NCI-H446 treated with DMSO at 0.1 percent for 48 hours (cell line): ENCODE measurements around the gene OLIG2.

Experiments
- DNase-seq: peaks from one replicate; lab custom pipeline; 2025; lab: John Stamatoyannopoulos, UW

Gene OLIG2

DNA sequence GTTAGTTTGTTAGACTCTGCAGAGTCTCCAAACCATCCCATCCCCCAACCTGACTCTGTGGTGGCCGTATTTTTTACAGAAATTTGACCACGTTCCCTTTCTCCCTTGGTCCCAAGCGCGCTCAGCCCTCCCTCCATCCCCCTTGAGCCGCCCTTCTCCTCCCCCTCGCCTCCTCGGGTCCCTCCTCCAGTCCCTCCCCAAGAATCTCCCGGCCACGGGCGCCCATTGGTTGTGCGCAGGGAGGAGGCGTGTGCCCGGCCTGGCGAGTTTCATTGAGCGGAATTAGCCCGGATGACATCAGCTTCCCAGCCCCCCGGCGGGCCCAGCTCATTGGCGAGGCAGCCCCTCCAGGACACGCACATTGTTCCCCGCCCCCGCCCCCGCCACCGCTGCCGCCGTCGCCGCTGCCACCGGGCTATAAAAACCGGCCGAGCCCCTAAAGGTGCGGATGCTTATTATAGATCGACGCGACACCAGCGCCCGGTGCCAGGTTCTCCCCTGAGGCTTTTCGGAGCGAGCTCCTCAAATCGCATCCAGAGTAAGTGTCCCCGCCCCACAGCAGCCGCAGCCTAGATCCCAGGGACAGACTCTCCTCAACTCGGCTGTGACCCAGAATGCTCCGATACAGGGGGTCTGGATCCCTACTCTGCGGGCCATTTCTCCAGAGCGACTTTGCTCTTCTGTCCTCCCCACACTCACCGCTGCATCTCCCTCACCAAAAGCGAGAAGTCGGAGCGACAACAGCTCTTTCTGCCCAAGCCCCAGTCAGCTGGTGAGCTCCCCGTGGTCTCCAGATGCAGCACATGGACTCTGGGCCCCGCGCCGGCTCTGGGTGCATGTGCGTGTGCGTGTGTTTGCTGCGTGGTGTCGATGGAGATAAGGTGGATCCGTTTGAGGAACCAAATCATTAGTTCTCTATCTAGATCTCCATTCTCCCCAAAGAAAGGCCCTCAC lies at the start of gene OLIG2:
Gene OLIG2 (plus strand): TSS at position 447 of the 954 bp plus-strand sequence. CDS start 928 bp downstream, outside the sequence.
- no peak for DNase-seq

DNA sequence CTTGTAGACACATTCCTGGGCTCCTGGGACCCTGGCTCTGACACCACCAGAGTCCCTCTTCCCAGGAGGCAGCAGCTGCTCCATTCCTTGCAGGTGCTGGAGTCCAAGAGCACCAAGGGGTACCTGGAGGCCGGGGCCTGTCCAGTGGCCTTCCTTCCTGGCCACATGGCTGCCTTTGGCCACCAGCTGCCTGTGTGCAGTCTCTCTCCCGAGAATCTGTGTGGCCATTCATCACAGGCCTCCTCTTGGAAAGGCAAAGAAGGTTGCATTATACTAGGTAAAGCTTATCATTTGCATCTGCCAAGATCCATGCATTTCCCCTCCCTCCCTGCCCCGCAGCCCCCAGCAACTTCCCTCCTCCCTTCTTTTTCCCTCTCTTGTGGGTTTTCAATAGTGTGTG lies 48.9 kb upstream of the OLIG2 start:
- DNase-seq, result no peak

DNA sequence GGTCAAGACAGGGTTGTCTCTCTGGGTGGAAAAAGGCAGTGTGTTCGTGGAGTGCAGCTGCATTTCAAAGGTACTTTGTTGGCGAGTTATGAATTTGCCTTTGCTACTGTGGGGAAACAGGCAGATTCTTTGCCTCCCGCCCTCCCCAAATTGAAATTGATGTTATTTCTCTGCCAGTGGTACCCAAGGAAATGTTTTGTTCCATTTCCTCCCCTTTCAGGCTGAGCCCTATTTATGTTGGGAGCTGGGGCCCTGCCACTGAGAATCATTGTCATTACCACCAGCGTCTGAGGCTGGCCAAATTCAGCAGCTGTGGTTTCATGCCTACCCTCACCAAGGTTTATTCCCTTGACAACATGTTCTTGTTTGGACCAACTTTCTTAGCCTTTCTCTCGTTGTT lies 48.5 kb upstream of the OLIG2 start:
- no peak for DNase-seq

DNA sequence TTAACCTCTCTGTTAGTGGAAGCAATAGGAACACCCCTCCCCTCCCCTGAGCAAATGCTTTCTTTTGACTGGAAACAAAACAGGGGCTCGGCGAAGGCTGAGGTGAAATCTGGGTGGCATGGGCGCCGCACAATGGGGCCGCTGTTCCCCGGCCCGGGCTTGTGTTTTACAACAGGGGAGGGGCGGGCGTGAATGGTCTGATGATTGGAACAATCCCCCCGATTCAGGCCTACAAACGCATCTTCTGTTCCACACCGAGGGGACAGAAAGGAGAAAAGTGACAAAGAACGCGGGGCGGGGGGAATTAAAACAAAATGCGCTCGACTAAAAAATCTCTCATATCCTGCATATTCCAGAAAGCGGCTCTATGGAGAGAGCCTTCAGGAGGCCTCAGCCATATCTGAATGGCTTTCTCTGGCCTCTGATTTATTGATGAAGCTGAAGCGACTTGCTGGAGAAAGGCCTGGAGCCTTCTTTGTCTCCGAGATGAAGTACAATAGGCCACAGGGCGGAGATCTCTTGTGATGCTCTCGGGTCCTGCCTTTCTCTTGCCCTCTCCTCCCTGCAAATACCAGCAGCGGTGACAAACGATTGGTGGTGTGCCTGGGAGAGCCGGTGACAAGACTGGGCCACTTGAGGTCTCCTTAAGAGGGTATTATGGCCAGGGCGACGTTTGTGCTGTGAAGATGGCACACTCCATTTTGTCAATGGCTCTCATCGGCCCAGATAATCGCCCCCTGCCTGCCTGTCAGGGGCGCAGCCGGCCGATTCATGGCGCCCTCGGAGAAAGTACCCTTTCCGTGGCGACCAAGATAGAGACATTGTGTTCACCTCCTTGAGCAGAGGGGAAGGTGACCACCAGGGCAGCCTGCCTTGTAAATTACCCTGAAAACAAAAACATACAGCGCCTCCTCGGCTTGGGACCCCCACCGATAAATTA lies 47.1 kb upstream of the OLIG2 start:
- DNase-seq, result no peak

DNA sequence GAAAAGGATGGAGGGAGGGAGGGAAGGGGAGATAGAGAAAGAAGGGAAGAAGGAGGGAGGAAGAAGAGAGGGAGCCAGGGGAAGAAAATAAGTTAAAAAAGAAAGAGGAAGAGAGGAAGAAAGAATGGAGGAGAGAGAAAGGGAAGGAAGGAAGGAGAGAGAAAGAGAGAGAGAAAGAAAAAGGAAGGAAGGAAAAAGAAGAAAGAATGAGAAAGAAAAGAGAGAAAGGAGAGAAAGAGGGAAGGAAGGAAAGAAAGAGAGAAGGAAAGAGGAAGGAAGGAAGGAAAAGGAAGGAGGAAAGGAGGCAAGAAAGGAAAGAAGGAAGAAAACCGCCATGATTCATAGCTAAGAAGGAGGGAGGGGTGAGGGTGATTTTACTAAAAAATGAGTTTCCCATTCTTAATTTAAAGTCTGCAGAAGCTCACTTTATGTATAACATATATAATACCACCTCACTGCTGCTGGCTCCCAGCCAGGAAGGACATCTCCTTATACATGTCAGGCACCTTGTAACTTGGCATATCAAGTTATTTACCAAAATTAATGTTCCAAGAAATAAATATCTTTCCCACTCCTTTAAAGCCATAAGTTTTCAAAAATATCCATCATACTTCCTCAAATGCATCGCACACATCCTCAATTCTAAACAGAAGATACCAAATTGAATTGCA lies 46.0 kb upstream of the OLIG2 start:
- no peak for DNase-seq

DNA sequence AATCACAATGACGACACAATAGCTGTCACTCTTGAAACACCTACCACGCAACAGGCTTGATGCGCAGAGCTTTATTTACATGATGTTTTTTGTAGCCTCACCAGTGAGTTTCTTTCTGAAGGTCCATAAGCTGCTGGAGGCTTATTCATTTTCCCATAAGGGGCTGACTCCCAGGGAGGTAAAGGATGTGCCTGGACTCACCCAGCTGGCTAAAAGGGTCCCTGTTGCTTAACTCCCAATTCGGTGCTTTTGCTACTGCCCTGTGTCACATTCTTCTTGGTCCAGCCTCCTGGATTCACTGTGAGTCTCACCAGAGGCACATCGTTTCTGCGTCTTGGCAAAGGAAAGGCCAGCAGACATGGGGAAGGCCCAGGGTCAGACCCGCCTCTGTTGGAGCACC lies 44.6 kb upstream of the OLIG2 start:
- DNase-seq, result no peak

DNA sequence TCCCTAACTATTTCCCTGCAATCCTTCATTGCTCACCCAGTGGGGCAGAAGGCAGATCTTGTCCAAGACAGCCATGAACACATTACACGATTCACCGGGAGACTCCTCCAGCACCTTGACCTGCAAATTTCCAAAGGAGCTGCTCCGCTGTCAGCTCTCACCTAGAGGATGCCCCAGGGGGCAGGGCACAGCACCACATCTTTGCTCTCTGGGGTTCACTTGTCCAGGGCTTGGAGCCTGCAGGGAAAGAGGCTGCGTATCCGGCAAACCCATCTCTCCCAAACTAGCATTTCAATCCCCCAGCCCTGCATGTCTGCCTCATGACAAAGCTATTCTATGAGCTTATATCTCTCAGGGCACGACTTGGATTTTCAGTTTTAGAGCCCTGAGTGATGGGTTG lies 35.1 kb upstream of the OLIG2 start:
- DNase-seq, result no peak

DNA sequence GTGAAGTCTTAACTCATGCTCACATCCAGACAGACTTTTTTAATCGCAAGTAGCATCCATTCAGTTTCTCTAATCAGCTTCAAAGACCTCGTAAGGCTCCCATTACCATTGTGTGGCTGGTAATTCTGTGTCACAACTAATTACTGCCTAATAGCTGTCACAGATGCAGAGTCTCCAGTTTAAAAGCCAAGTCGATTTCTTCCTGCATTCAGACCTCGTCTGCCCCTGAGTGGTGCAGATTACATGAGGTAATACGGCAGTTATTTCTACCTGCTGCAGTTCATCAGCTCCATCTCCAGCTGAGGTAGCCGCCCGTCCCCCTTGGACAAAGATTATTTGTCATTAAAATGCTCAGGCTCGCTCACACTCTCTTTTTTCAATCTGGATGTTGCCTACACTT lies 34.4 kb upstream of the OLIG2 start:
- no peak for DNase-seq

DNA sequence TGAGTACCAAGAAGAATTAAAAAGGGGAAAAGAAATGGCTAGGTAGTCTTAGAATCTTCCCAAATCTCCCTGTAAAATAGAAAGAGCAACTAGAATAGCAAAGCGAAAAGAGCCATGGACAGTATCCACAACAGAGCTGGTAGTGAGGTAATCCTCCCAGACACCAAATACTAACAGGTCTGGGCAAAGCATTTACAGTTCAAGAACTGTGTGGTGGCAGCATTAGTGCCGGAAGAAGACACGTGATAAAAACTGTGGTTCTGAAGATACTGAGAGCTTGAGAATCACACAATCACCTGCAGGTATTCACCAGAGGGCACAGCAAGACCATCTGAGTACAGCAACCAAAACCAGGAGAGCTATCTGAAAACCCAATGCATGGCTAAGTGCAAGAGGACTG lies 31.8 kb upstream of the OLIG2 start:
- DNase-seq, result no peak

DNA sequence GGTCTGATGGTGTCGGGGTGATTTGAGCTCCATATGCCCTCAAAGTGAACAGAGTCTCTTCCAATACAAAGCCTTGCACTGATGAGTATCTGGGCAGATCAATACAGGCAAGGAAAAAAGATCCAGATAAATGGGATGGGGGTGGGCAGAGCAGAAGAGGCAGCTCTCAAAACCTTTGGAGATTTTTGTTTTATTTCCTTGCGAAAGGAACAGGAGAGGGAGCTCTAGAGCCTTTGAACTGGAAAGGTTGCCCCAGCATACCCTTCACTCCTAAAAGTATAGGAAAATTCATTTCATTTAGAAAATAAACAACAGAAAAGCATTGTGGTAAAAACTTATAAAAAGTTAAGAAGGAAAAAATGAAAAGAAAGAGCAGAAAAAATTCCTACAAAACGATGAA lies 31.4 kb upstream of the OLIG2 start:
- no peak for DNase-seq

DNA sequence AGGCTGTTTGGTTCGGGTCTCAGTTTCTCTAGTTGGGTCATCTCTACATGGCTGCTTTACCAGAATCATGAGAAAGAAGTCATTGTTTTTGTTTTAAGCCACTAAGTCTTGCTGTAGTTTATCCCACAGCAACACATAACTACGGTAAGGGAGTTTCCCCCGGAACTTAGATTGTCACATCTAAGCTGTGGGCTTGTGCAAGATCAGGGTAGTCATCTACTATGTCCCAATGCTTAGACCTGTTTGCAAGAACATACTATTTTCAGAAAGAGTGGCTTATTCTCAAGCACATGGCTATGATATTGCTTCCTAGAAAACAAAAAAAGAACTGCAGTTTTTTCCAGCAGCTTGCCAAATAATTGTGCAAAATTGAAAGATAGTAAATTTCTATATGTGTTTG lies 18.0 kb upstream of the OLIG2 start:
- DNase-seq, result no peak

DNA sequence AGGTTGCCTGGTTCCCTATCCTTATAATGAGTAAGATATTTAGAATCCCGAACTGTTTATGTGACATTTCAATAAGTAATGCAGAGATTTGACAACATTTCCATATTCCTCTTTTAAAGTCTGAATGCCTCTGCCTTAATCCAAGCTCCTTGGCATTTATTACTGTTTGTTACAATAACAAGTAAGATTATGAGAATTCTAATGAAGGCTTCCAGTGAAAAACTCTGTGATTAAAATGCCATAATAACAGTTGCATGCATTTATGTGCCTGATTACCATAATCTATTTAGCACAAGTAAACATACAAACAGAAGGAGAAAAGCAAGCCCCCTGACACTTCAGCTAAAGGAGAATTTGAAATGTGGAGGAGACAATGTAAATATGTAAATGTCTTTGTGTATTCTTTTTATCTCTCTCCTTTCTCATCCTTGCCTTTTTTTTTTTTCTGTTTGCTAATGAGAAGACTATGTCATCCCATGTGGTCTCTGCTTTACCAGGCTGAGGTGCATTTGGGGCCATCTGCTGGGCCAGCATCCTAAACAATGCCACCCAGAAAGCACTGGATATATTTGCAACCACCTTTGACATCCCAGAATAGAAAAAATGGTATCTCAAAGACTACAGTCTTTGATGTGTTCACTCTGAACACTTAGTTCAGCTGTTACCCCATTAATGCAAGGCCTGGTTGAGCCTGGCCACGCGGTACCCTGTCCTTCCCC lies 17.2 kb upstream of the OLIG2 start:
- no peak for DNase-seq

DNA sequence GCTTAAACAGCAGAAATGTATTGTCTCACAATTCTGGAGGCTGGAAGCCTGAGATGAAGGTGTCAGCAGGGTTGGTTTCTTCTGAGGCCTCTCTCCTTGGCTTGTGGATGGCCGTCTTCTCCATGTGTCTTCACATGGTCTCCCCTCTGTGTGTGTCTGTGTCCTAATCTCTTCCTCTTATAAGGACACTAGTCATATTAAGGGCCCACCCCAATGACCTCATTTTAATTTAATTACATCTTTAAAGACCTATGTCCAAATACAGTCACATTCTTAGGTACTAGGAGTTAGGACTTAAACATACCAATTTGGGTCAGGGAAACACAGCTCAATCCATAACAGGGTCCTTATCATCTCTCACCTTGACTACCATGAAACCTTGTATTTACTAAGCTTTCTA lies 14.8 kb upstream of the OLIG2 start:
- no peak for DNase-seq

DNA sequence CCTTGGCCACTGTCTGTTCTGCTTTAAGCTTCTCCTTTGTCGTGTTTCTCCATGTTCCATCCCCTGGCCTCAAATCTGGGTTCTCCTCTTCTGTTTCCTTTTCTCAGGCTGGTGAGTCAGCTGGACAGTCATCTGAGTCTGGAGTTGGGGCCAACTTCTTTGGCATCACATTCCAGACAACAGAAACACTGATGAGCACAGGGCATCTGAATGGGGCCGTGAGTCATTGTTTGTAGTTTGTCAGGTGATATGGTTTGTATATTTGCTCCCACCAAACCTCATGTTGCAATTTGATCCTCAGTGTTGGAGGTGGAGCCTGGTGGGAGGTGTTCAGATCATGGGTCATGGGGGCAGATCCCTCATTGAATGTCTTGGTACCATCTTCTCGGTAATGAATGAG lies 14.3 kb upstream of the OLIG2 start:
- DNase-seq, result no peak

DNA sequence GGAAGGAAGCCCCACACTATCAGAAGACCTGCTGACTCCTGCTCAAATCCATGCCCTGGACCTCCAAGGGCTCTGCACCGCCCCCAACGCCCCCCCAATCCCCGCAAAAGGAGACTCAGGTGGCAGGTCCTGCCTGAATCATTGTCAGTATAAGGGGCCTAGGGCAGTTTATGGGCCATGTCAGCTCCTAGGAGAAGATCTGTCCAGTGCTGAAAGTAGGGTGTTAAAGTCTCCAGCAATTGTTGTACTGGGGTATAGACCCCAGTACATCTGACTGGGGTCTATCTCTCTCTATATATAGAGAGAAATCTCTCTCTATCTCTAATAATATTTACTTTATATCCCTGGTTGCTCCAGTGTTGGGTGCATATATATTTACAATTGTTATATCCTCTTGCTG lies 12.1 kb upstream of the OLIG2 start:
- no peak for DNase-seq

DNA sequence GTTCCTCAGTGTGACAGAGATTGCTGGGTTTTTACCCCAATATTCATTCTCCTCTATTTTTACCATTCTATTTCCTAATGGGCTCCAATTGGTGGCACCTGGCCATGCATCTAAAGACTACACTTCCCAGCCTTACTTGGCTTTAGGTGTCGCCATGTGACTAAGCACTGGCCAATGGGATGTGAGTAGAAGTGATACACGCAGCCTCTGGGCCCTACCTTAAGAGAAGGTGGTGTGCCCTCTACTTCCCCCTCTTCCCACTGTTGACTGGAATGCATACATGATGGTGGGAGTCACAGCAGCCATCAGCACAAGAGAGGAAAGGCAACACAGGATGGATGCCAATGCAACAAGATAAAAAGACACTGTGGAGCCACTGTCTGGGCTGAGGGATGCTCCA lies 11.4 kb upstream of the OLIG2 start:
- DNase-seq, result no peak

DNA sequence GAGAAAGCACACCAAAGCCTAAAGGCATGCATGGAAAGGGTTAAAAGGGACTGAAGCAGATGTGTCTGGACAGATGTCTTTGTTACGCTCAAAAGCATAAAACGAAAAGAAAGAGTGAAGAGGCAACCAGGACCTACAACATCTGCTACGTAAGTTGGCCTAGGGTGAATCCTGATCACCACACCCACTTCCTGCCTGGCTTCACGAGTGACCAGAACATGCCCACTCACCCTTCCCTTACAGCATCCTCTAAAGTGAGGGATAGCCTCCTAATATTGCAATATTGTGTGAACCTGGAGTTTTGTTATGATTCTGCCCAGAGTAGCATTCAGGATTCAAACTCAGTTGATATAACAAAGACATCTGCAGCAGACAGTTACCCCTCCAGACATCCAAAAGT lies 10.6 kb upstream of the OLIG2 start:
- DNase-seq, result no peak

DNA sequence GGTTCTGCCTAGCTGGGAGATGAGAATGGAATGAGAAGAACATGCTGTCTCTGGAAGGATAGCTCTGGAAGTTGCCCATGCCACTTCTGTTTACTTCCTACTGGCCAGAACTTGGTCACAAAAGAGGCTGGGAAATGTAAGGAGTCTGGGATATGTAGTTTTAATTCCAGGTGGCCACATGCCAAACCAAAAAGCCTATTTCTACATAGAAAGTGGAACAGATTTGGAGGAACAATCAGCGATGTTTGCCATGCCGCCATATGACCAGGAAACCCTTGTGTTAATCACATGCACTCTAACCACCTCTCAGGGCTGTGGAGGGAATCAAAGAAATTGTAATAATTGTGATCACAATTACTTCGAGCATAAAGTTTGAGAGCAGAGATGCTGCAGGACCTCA lies 10.0 kb upstream of the OLIG2 start:
- DNase-seq, result no peak

DNA sequence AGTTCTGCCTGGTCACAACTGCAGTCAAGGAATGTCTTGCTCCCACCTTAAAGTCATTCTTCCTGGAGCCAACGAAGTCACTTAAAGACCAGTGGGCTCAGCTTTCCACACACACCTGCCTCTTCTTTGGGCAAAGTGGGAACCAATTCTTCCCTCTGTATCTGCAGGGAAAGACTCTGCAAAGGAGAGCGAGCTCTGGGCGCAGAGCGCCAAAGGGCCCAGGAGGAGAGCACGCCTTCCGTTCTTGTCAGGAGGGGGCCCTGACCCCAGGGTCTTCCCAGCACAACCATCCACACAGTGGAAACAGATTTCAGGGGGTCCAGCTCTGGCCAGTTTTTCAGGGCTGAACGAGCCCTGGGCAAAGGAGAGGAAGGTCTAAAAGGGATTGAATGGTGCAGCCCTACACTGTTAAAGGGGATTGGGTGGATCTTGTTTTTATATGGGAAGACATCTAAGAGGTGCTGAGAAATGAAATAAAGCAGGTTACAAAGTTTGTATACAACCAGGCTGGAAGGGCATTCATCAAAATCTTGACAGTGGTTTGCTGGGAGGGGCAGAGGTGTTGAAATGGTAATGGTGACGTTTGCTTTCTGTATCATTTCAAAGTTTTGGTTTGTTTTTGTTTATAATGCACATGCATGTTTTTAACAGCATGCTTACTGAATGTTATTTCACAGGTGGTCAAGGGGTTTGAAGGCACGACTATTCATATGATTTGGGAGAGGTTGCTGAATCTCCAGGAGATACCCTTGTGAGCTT lies 6.8 kb upstream of the OLIG2 start:
- no peak for DNase-seq

DNA sequence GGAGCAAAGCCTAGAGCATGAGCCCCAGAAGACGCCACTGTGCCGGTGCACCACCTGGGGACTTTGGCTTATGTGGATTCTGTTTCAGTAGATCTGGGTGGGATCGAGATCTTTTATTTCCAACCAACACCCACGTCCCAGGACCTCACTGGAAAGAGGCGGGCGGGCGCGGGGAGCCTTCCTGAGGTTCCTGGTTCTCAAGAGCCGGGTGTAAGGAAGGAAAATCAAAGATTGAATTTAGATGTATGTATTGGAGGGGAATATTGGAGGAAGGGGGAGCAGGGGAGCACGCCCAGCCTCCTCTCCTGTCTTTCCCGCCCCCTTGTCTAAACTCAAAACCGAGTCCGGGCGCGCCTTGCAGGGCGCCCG lies 6.2 kb upstream of the OLIG2 start:
- DNase-seq, result no peak
